Right forelimb (tissue), 1 donor: ENCODE measurements around the gene ARHGEF10L.

ENCODE experiments used
- DNase-seq: peaks from one replicate; pipeline ENCODE4 v3.0.0-alpha.2; 2018

ARHGEF10L gene

DNA sequence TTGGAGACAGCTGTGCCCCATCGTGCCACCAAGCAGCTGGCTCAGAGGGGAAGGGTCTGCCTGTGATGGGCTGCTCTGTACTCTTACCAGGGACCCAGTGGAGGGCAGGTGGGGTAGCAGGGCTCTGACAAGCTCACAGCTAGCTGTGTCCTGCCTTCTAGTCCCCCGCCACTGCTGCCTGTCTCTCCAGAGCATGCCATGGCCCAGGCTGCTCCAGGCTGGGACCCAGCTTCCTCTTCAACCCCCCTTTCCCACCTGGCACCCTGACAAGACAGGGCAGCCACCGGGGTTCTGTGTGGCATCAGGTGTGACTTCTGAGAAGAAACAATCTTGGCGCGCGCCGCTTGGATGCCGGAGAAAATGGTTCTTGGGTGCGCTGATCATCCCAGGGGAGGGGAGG, 123.3 kb downstream of the ARHGEF10L start:
- DNase-seq: no peak

DNA sequence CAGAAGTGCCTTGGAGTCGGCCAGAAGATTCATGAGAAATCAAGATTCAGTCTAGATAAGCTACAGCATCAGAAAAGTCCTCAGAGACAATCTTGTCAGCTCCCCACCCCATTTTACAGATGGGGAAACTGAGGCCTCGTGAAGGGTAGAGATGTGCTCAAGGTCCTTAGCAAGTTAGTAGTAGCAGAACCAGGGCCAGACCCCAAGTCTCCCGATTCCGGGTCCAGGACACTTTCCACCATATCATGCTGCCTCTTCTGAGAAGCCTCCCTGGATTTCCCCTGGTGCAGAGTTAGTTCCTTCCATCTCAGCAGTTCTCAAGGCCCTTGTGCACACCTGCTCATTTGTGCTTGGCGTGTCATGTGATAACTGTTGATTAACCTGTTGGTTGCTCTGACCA, 124.1 kb downstream of the ARHGEF10L start:
- DNase-seq: no peak

DNA sequence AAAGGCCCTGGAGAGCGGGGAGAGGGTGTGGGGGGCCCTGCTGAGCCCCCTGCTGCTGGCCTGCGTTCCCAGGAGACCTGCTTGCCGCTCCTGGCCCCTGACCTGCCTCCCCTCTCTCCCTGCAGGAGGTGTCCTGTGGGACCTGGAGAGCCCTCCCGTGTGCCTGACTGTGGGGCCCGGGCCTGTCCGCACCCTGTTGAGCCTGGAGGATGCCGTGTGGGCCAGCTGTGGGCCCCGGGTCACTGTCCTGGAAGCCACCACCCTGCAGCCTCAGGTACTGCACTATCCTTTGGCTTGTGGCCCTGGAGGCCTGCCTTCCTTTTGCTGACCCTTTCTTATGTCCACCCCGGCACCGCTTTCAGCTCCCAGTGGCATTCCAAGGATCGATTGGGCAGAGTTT, 124.8 kb downstream of the ARHGEF10L start:
- no peak for DNase-seq

DNA sequence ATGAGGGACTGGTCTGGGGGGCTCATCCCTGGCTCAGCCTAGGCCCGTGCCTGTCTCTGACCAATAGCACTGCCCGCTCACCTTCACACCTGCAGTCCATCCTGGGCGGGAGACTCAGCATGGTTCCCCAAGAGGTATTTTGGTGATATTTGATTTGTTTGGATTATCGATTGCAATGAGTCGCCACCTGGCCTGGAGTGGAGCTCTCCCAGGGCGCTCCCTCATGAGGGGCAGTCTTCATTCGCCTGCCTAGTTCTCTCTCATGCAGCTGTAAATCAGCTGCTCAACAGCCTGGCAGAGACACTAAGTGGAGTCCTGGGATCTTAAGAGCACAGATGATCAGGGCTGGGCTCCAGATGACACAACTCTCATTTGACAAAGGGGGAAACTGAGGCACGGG, 125.6 kb downstream of the ARHGEF10L start:
- no peak for DNase-seq

DNA sequence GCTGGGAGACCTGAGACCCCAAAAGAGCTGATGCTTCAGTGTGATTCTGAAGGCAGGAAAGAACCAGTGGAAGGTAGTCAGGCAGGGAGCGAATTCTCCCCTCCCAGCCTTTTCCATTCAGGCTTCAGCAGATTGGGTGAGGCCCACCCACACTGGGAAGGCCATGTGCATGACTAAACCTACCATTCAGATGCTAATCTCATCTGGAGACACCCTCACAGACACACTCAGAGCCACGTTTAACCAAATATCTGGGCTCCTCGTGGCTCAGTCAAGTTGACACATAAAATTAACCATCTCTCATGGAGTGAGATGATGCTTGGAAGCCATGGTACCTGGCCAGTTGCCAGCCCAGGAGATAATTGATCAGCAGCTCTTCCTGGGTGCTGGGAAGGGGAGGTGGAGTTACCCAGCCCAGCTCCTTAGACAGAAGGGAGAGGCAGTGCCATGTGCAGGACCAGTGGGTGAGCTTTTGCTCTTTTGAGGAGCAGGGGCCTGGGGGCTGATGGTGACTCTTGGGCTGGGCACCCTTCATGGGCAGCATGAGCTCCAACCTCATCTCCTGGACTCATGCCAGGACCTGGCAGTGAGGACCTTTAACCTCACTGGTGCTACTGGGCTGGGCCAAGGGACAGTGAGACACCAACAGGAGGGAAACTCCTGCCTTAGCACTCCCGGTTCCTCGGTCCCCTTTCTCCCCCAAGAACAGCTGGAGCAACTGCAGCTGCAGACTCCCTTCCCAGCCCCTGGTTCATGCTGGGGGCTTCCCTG, 126.6 kb downstream of the ARHGEF10L start:
- no peak for DNase-seq

DNA sequence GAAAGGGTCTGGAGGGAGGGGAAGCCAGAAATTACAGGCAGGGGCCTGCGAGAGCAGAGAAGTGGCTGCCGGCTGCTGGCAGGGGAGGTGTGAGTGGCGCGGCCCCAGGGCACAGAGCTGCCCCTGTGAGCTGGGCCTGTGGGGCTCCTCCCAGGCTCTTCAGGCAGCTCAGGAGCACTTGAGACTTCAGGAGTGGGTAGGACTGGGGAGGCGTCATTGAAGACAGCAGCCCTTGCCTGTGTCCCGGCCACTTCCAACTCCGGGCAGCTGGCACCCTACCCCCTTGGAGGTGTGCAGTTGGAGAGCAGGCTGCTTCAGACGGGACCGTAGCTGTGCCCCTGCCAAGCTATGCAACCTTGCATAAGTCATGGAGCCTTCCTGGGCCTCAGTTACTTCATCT, 128.1 kb downstream of the ARHGEF10L start:
- DNase-seq: no peak

DNA sequence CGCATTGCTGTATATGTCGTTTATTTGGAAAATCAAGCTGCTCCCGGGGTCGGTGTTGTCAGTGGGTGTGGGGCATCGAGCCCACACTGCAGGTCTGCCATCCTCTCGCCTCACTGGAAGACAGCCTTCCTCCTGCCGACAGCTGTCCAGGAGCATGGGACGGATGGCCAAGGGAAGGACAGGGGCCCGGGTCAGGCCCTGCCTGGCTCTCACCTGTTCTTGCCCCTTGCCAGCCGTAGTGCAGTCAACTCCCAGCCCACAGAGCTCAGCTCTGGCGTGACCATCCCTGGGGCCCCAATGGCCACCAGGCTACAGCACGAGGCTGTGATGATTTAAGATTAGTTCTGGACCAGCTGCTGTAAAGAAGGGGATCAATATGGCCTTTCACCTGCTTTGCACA, 128.7 kb downstream of the ARHGEF10L start:
- DNase-seq: no peak

DNA sequence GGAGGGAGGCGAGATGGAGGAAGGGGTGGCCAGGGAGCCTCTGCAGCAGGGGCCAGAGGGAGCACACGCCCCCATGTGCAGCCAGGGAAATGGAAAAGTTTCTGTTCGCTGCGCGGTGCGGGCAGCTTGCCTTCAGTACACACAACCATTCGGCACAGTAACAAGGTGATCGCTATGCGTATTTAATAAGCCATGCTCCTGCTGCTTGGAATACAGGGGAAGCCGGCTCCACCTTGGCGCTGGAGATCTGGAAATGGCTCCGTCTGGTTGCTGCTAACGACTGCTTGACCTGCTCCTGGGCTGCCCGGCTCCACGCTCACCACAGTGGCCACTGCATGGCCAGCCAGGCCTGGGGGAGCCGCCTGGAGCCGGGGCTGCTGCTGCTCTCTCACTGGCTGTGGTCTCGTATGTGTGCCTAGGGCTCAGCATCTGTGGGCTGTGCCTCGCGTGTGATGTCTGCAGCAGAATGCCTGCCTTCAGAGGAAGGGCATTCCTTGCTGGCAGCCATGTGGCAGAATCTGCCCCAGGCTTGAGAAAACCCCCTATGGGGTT, 129.2 kb downstream of the ARHGEF10L start:
- no peak for DNase-seq

DNA sequence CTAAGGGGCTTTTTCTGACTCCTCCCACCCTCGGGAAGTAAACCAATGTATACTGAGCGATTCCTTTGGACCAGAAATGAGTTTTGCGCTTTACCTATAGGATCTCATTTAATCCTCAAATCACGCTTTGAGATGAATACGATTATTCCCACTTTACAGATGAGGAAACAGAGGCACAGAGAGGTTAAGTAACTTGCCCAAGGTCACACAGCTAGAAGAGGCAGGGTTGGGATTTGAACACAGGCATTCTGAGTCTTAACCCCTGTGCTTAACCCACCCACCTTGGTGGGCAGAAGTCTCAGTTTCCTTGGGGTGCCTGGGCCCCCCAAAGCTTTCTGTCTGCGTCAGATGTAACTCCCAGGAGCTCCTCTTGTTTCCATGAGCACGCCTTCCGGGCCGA, 129.8 kb downstream of the ARHGEF10L start:
- DNase-seq: no peak

DNA sequence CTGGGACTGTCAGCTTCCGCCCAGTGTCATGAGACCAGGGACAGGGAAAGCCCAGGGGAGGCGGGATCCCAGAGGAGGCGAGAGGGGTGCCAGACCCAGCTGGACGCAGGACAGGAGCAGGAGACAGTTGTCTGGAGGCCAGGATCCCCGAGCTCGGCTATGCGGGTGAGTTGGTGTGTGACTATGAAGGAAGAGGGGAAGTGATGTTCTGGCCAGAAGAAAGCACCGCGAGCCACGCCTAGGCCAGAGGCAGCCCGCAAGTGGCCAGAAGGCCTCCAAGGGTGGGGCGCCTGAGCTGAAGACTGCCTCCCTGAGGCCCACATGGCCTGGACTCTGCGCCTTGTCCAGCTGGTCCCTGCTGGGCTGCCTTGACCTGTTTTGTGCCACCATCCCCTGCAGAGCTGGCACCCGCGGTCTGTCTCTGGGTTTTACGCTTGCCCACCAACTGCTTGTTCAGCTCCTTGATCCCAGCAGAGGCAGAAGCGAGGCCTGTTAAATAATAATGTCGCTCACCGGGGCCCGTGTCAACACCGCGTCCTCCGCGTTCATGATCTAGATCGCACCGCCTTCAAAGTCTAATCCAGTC, 130.5 kb downstream of the ARHGEF10L start:
- no peak for DNase-seq

DNA sequence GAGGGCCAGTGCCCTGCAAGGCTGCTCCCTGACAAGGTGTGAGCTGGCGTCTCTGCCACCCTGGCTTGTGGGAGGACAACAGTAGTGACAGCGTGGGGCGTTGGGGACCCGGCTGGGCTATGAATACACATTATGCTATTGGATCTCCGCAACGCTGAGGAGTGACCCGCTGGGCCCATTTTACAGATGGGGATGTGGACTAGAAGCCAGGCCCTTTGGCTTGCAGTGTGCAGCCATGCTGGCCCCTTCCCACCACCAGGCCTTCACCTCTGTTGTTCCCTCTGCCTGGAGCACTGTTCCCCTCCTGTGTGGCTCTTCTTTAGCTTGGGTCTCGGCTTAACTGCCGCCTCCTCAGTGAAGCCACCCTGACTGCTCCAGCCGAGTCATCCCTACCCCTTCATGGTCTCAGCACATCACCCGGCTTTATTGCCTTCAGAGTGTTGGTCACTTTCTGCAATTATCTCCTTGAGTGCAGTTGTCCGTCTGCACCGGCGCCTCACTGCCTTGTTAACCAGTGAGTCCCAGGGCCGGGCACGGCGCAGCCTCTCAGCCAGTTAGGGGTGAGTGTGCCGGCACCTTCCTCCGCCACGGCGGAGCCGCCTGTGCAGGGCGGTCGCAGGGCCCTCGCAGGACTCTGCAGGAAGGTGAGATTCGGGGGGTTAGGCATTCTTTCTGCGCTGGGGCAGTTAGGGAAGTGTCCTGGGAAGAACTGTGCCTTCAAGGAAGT, 131.3 kb downstream of the ARHGEF10L start:
- DNase-seq: no peak

DNA sequence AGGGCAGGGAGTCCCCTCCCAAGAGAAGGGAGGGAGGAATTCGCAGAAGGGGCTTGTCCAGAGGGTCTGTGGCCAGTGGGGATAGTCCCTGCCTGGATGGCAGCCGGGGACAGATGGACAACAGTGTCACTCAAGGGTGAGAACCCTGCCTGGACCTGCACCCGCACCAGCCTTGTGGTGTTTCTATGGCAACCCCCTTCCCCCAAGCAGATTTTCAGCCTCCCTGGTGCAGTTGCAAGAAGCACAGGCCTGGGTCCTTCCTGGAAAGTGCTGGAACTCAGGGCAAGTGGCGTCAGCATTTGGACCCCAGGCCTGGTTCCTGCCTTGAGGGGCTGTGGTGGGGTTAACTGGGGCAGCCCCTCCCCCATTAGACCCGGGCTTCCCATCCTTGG, 131.8 kb downstream of the ARHGEF10L start:
- no peak for DNase-seq

DNA sequence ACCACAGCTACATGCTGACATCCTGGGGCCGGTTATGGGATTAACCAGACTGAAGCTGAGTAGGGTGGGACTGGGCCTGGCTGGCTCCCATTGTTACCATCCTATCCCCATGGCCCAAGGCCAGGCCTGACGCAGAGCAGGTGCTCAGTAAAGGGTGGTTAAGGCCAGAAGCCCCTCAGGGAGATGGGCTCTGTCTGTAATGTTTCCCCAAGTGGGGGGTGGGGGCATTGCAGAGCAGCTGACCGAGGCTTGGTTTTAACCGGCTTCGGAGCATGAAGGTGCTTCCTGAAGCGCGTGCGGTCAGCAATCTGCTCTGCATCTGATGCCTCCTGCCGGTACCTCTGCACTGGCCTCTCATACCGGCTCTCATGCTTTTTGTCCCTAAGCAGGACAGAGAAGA, 132.2 kb downstream of the ARHGEF10L start:
- no peak for DNase-seq

DNA sequence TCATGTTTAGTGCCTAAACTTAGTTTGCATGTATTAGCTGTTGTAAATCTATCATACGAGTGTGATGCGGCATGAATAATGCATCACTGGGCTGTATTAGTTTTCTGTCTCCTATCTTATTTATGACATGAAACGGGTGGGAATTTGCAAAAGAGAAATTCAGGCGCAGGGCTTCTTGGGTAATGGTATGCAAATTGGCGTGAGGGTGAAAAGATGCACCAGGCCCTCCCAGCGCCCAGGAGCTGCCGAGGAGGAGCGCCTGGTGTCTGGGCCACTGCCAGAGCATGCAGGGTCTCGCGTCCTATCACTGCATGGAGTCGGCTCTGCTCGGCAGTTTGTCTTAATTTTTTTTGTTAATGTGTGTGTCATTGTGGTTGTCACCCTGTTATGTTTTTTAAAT, 132.7 kb downstream of the ARHGEF10L start:
- DNase-seq: no peak

DNA sequence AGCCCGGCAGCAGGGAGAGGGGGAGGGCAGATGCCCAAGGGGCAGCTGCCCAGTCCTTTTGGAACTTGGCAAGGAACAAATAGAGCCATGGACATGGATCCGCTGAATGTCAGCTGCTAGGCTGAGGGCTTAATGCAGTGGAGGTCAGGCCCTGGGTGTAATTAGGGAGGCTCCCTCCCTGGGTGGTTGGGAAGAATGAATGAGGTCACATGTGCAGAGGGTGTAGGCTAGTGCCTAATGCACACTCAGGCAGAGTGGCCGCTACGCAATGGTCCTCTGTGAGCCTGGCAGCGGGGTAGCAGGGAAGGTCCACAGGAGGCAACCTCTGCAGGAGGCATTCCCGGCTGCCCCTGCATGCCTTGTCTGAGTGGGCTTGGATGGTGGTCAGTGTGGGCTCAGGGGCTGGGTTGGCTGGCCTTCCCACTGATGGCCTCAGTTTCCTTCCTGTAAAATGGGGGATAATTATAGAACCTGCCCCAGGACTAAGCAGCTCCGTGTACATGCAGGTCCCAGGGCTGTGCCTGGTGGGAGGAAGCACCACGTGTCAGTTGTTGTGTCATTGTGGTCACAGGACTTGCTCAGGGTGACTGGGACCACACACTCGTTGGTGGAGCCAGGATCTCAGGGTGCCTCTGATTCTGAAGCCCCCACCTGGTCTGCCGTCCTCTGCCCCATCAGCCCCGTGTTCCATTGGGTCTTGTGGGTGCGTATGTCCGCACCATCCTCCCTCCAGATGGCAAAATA, 134.0 kb downstream of the ARHGEF10L start:
- DNase-seq: no peak

DNA sequence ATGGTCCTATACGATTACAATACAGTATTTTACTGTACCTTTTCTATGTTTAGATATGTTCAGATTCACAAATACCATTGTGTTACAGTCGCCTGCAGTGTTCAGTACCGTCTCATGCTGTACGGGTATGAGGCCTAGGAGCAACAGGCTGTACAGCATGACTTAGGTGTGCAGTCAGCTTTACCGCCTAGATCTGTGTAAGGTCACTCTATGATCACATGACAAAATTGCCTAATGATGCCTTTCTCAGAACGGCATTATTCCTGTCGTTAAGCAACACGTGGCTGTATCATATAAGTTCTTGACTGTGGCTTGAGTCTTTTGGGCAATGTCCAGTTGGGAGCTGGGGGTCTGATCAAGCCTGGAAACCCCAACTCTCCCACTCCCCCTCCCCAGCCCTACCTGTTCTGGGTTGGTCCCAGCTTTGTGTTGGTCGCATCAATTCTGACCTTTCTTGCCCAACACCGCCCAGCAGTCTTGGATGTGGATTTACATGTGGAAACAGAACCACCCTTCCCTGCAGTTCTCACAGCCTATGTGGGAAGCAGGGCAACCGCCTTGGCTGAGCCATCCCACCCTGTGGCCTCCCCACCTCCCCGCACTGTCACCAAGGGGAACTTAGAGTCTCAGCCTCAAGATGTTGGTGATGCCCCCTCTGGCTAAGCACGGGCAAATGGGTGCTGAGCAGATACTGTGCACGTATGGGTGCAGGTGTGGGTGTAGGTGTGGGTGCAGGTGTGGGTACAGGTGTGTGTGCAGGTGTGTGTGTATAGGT, 135.4 kb downstream of the ARHGEF10L start:
- no peak for DNase-seq

DNA sequence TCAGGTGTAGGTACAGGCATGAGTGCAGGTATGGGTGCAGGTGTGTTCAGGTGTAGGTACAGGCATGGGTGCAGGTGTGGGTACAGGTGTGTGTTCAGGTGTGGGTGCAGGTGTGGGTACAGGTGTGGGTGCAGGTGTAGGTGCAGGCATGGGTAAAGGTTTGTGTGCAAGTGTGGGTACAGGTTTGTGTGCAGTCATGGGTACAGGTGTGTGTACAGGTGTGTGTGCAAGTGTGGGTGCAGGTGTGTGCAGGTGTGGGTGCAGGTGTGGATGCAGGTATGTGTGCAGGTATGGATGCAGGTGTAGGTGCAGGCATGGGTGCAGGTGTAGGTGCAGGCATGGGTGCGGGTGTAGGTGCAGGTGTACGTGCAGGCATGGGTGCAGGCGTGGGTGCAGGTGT, 136.2 kb downstream of the ARHGEF10L start:
- DNase-seq: no peak

DNA sequence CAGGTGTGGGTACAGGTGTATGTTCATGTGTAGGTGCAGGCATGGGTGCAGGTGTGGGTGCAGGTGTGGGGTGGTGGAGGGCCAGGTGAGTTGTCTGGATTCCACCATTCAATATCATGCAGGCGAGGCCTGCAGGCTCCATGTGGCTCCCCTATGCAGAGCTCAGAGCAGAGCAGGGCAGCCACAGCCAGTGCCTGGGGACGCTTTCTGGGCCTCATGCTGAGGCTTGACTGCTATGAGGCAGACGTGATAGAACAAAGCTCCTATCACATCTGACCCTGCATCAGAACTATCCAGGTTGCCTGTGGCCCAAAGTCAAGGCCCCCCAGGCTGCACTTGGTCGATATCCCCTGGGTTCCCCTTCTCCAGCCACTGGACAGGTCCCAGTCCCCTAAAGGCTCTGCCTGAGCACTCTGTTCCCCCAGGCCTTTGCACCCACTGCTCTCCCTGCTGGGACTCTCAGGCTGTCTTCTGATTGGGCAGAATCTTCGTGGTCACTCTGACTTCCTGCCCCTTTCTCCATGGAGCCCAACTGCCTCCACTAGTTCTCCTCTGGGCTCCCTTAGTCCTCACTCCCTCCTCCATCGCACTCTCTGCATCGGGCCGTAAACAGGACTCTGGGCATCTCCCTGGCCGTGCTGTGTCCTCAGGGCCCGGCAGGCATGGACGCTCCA, 137.0 kb downstream of the ARHGEF10L start:
- no peak for DNase-seq

DNA sequence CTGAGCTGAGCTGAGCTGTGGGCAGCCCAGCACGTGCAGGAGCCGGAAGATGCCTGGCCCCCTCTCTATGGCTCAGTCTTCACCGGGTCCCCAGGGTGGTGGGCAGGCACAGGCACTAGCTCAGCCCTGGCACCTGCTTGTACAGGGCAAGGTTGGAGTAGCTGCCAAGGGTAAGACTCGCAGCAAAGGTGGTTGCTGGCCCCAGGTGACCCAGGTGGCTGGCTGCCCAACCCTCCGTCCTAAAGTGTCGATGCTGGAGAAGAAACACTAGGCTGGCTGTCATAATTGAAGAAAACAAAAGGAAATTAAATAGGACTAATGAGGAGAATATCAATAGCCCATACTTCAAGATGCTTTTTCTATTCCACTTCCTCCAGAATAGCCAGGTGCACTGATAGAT, 138.5 kb downstream of the ARHGEF10L start:
- DNase-seq: no peak

DNA sequence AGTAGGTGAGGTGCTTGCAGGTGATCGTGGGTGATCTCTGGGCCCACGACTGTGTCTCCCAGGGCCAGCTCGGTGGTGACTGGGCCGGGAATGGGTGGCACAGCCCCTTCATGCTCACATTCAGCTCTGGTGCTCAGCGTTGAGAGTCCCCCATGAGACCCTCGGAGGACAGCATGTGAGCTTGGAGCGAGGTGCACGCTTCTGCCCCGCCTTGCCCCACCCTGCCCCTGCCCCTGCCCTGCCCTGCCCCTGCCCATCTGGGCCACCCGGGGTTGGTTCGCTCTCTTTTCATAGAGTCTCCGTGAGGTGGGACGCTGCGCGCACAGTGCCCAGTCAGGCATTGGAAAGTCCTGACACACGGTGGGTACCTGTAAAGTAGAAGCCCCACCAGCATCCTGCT, 140.4 kb downstream of the ARHGEF10L start:
- no peak for DNase-seq

DNA sequence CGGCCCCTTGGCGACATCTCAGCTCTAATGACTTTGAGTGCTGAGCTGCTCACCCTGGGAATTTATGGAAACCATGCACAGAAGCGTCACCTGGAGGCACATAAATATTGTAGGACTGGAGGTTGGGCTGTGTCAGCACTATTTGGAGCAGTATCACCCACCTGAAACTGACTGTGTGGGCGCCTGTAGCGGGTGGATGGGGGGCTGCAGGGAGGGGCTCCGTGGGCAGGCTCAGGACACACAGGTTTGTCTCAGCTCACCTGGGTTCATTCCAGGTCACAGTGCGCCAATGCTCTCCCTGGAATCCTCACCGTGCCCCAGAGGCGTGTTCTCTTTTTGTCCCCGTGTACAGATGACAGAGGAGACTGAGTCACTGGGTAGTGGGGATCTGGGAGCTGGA, 140.8 kb downstream of the ARHGEF10L start:
- no peak for DNase-seq

DNA sequence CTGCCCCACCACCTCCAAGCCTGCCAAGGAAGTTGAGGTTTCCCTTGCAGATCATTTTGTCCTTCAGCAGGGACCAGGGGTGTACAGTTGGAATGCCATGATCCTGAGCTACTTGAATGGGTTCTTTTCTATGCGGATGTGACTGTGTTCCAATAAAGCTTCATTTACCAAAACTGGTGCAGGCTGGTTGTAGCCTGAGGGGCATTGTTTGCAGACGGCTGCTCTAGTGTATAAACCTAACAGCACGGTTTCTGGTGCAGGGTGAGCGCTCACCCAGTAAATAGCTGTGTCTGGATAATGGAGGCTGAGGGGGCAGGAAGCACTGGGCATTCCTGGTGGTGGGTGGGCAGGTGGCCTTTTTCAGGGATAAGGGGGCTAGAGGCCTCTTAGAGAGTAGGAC, 142.9 kb downstream of the ARHGEF10L start:
- DNase-seq: no peak
